PC-9 (cell line): ENCODE data around the gene TRAPPC6A.

ENCODE experiments used
- EZH2 ChIP-seq: fragments of 200-600 bp; sonication (generic); IDR thresholded peaks from 2 replicates; pipeline ENCODE4 v1.8.0; 2017; ENCODE audit warnings: antibody characterized with exemption, low read depth
- TF ChIP-seq, protein P1 (sequence below): fragments of 200-600 bp; sonication (generic); conservative IDR thresholded peaks from 2 replicates; pipeline ENCODE4 v1.6.1; 2017; ENCODE audit warnings: mixed run types, antibody characterized with exemption, mild to moderate bottlenecking, moderate library complexity

DNA sequence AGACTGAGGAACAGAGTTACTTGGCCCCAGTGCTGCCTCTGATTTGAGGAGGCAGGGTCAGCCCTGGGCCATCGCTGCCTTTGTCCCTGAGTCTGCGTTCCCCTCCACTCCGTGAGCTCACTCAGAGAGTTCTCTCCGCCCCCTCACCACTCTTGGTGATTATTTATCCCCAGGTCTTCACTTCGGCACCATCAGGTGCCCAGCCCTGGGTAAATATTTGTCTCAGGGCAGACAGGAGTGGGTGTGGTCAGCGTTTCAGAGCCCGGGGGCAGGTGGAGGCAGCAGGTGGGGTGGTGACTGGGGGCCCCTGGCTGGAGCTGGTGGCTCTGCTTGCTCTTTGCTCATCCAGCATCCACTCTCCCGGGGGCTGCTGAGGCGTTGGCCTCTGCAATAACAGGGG is 64.4 kb downstream of the TRAPPC6A start:
- TF ChIP-seq, protein P1, sequence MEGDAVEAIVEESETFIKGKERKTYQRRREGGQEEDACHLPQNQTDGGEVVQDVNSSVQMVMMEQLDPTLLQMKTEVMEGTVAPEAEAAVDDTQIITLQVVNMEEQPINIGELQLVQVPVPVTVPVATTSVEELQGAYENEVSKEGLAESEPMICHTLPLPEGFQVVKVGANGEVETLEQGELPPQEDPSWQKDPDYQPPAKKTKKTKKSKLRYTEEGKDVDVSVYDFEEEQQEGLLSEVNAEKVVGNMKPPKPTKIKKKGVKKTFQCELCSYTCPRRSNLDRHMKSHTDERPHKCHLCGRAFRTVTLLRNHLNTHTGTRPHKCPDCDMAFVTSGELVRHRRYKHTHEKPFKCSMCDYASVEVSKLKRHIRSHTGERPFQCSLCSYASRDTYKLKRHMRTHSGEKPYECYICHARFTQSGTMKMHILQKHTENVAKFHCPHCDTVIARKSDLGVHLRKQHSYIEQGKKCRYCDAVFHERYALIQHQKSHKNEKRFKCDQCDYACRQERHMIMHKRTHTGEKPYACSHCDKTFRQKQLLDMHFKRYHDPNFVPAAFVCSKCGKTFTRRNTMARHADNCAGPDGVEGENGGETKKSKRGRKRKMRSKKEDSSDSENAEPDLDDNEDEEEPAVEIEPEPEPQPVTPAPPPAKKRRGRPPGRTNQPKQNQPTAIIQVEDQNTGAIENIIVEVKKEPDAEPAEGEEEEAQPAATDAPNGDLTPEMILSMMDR = no peak
- TF ChIP-seq EZH2 = no peak
